Rectal smooth muscle tissue (tissue), 1 donor: ENCODE data around the gene ZNF217.
"Not testable (repeated sequence)": the region's sequence is repeated elsewhere in the genome, so short reads cannot be mapped to it uniquely, and the experiment has no call there.

Source experiments
- H3K27ac ChIP-seq: one replicate; pipeline ENCODE4 v1.7.0; 2013; ENCODE audit warnings: low read depth, low read length, inconsistent platforms
- H3K27me3 ChIP-seq: one replicate; pipeline ENCODE4 v1.7.0; 2013; ENCODE audit warnings: low read length; ENCODE audit not compliant: control insufficient read depth, insufficient read depth
- H3K36me3 ChIP-seq: one replicate; pipeline ENCODE4 v1.7.0; 2013; ENCODE audit warnings: low read length; ENCODE audit not compliant: control insufficient read depth, insufficient read depth
- H3K4me1 ChIP-seq: one replicate; pipeline ENCODE4 v1.7.0; 2013; ENCODE audit warnings: low read length; ENCODE audit not compliant: control insufficient read depth, insufficient read depth
- H3K4me3 ChIP-seq: one replicate; pipeline ENCODE4 v1.7.0; 2013; ENCODE audit warnings: low read length
- H3K9ac ChIP-seq: one replicate; pipeline ENCODE4 v1.7.0; 2013; ENCODE audit warnings: low read length

ZNF217 gene

GRCh38 chr20:53616489-53616888 is 22.9 kb upstream of the ZNF217 start:
- not testable (repeated sequence) for H3K4me1 ChIP-seq, H3K27me3 ChIP-seq, H3K4me3 ChIP-seq, H3K36me3 ChIP-seq, H3K9ac ChIP-seq, H3K27ac ChIP-seq

GRCh38 chr20:53613748-53614147 is 20.1 kb upstream of the ZNF217 start:
- Histone ChIP-seq H3K9ac (no peak overlapping the region), H3K36me3 (no peaks in the 10 kb centered on the region), H3K4me3 (no peak overlapping the region), H3K27ac (no peak overlapping the region), H3K4me1 (no peaks in the 10 kb centered on the region), H3K27me3 (no peaks in the 10 kb centered on the region)

GRCh38 chr20:53612289-53612688 is 18.6 kb upstream of the ZNF217 start:
- not testable (repeated sequence) for H3K27me3 ChIP-seq, H3K27ac ChIP-seq, H3K4me3 ChIP-seq, H3K4me1 ChIP-seq, H3K9ac ChIP-seq, H3K36me3 ChIP-seq

- Histone ChIP-seq H3K4me3 (no peak overlapping the region), H3K27ac (no peak overlapping the region), H3K9ac (no peak overlapping the region), H3K27me3 (no peaks in the 10 kb centered on the region), H3K36me3 (no peaks in the 10 kb centered on the region), H3K4me1 (no peaks in the 10 kb centered on the region)
Observed at GRCh38 chr20:53611449-53611894, 17.8 kb upstream of the ZNF217 start.

GRCh38 chr20:53609491-53610445 is 16.1 kb upstream of the ZNF217 start:
- H3K36me3 ChIP-seq: no peaks in the 10 kb centered on the region
- H3K9ac ChIP-seq: no peak overlapping the region
- peak overlapping the region; percentile 30 for H3K4me3 ChIP-seq
- peak overlapping the region; percentile 1 for H3K27ac ChIP-seq
- no peaks in the 10 kb centered on the region for H3K4me1 ChIP-seq
- no peaks in the 10 kb centered on the region for H3K27me3 ChIP-seq

- Histone ChIP-seq H3K27me3 (no peaks in the 10 kb centered on the region), H3K27ac (no peak overlapping the region), H3K36me3 (no peaks in the 10 kb centered on the region), H3K9ac (no peak overlapping the region), H3K4me3 (no peak overlapping the region), H3K4me1 (no peaks in the 10 kb centered on the region)
Observed at GRCh38 chr20:53608456-53609452, 15.1 kb upstream of the ZNF217 start.

- no peaks in the 10 kb centered on the region for H3K36me3 ChIP-seq
- no peaks in the 10 kb centered on the region for H3K4me1 ChIP-seq
- H3K9ac ChIP-seq: no peak overlapping the region
- H3K27me3 ChIP-seq: no peaks in the 10 kb centered on the region
- no peak overlapping the region for H3K27ac ChIP-seq
- H3K4me3 ChIP-seq: no peak overlapping the region
Observed at GRCh38 chr20:53608071-53608455, 14.4 kb upstream of the ZNF217 start.

GRCh38 chr20:53606364-53606985 is 12.8 kb upstream of the ZNF217 start:
- no peak overlapping the region for H3K4me3 ChIP-seq
- H3K36me3 ChIP-seq: no peaks in the 10 kb centered on the region
- no peaks in the 10 kb centered on the region for H3K27me3 ChIP-seq
- H3K4me1 ChIP-seq: no peaks in the 10 kb centered on the region
- no peak overlapping the region for H3K9ac ChIP-seq
- no peak overlapping the region for H3K27ac ChIP-seq

GRCh38 chr20:53605401-53605800 is 11.8 kb upstream of the ZNF217 start:
- H3K4me1 ChIP-seq, H3K27ac ChIP-seq, H3K27me3 ChIP-seq, H3K36me3 ChIP-seq, H3K9ac ChIP-seq, H3K4me3 ChIP-seq: not testable (repeated sequence)

GRCh38 chr20:53604846-53605245 is 11.2 kb upstream of the ZNF217 start:
- not testable (repeated sequence) for H3K4me1 ChIP-seq, H3K36me3 ChIP-seq, H3K27ac ChIP-seq, H3K9ac ChIP-seq, H3K4me3 ChIP-seq, H3K27me3 ChIP-seq

GRCh38 chr20:53602661-53603060 is 9.0 kb upstream of the ZNF217 start:
- Histone ChIP-seq H3K36me3 (no peaks in the 10 kb centered on the region), H3K27ac (no peak overlapping the region), H3K9ac (no peak overlapping the region), H3K27me3 (no peaks in the 10 kb centered on the region), H3K4me3 (no peak overlapping the region), H3K4me1 (no peaks in the 10 kb centered on the region)
